ENCODE results near the gene ADK.

ADK gene

DNA sequence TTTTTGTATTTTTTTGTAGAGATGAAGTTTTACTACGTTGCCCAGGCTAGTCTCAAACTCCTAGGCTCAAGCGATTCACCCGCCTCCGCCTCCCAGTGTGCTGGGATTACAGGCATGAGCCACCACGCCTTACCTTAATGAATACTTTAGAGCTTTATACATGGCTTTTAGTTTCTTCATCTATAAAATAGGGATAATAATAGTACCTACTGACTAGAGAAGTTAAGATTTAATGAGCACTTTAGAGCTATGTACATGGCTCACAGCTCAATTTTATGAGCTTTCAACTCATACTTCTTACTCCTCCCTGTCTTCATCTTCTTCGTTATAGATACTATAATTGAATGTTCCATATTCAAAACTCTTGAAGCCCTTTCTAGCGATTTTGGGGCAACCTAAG is 445.7 kb downstream of the ADK start:
- no peak for DNase-seq (ENCODE audit: insufficient read length, low spot score)
- FAIRE-seq = no peak
- TF ChIP-seq, protein P1, sequence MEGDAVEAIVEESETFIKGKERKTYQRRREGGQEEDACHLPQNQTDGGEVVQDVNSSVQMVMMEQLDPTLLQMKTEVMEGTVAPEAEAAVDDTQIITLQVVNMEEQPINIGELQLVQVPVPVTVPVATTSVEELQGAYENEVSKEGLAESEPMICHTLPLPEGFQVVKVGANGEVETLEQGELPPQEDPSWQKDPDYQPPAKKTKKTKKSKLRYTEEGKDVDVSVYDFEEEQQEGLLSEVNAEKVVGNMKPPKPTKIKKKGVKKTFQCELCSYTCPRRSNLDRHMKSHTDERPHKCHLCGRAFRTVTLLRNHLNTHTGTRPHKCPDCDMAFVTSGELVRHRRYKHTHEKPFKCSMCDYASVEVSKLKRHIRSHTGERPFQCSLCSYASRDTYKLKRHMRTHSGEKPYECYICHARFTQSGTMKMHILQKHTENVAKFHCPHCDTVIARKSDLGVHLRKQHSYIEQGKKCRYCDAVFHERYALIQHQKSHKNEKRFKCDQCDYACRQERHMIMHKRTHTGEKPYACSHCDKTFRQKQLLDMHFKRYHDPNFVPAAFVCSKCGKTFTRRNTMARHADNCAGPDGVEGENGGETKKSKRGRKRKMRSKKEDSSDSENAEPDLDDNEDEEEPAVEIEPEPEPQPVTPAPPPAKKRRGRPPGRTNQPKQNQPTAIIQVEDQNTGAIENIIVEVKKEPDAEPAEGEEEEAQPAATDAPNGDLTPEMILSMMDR (IDR thresholded peaks at IDR 0.05; ENCODE audit: insufficient read depth, missing control alignments) = no peak

GRCh38 chr10:74598891-74599566 is 448.0 kb downstream of the ADK start:
- FAIRE-seq (no peak), DNase-seq (ENCODE audit: insufficient read length, low spot score) (no peak)
- TF ChIP-seq, protein P1 (IDR thresholded peaks at IDR 0.05; ENCODE audit: insufficient read depth, missing control alignments) = no peak

GRCh38 chr10:74599672-74600071 is 448.7 kb downstream of the ADK start:
- FAIRE-seq = no peak
- DNase-seq (ENCODE audit: insufficient read length, low spot score) = no peak
- TF ChIP-seq, protein P1 (IDR thresholded peaks at IDR 0.05; ENCODE audit: insufficient read depth, missing control alignments) = no peak

- FAIRE-seq (no peak), DNase-seq (ENCODE audit: insufficient read length, low spot score) (no peak)
- TF ChIP-seq, protein P1 (IDR thresholded peaks at IDR 0.05; ENCODE audit: insufficient read depth, missing control alignments) = no peak
Observed at GRCh38 chr10:74600170-74600569, 449.1 kb downstream of the ADK start.

DNA sequence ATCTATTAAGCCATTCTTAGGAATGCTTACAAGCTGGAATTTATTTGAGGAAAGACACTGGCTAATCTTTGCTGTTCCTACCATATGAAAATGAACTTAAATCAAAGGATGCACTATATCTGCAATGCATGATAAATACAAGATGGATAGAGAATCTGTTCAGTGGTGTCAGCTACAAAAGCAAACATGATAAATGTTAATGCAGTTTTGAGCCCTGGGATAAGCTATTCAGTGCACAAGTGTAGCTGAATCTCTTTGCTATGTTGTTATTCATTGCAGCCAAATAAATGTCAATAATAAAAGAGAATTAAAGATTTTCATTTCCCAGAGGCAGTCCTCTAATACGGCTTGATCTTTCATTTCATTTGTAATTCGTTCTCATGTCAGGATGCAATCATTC is 451.6 kb downstream of the ADK start:
- TF ChIP-seq, protein P1 (IDR thresholded peaks at IDR 0.05; ENCODE audit: insufficient read depth, missing control alignments) = no peak
- FAIRE-seq (no peak), DNase-seq (ENCODE audit: insufficient read length, low spot score) (no peak)

DNA sequence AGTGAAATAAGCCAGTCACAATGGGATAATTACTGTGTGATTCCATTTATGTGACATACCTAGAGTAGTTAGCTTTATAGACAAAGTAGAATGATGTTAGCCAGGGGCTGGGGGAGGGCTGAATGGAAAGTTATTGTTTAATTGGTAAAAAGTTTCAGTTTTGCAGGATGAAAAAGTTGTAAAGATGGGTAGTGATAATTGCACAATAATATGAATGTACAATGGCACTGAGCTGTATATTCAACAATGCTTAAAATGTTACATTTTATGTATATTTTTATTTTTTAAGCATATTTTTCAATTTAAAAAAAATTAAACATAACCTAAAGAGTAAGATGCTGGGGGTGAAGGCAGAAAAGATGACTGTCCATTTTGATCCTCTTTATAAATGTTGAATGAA is 459.3 kb downstream of the ADK start:
- FAIRE-seq = no peak
- TF ChIP-seq, protein P1 (IDR thresholded peaks at IDR 0.05; ENCODE audit: insufficient read depth, missing control alignments) = no peak

GRCh38 chr10:74612195-74612594 is 461.2 kb downstream of the ADK start:
- FAIRE-seq = no peak
- TF ChIP-seq, protein P1 (IDR thresholded peaks at IDR 0.05; ENCODE audit: insufficient read depth, missing control alignments) = no peak
- DNase-seq (ENCODE audit: insufficient read length, low spot score) = no peak

More for the DNA sequence above, 459.3 kb downstream of the ADK start:
- DNase-seq (ENCODE audit: insufficient read length, low spot score) = no peak
